H1 (cell line): Measurements from ENCODE around the gene SPN. TPM values are rescaled to one million over a fixed set of nuclear protein-coding genes. Genes with fewer than 3 reads are reported as not detected.

Experiments
- CTCF ChIA-PET: fragments of 300-600 bp; sonication (Branson Sonifier 250); formaldehyde crosslinking; loops from one replicate; lab custom pipeline; 2021; ENCODE audit not compliant: partially characterized antibody; lab: Charles Lee
- POLR2A ChIA-PET: fragments of 300-600 bp; sonication (Branson Sonifier 250); formaldehyde crosslinking; loops from one replicate; lab custom pipeline; 2021; ENCODE audit warnings: inconsistent platforms; ENCODE audit not compliant: partially characterized antibody; lab: Charles Lee
- DNase-seq, 2 experiments: peaks; one replicate each; pipeline versions ENCODE4 v3.0.0 to v3.0.0-alpha.2; 2010 to 2022; ENCODE audit warnings: low spot score in 2 of 2, low read depth in 1 of 2, mixed read lengths in 1 of 2
- FAIRE-seq: peaks from 2 replicates; lab custom pipeline; 2011; peaks lifted over from hg19 to GRCh38; lab: Jason Lieb, UNC
- H2AFZ ChIP-seq: 2 replicates; pipeline ENCODE4 v1.8.1; 2012; ENCODE audit warnings: low read length, inconsistent platforms
- H2AK5ac ChIP-seq: 2 replicates; pipeline ENCODE4 v1.6.1; 2013; ENCODE audit warnings: low read depth, low read length
- H2BK120ac ChIP-seq: replicated peaks from 2 replicates; pipeline ENCODE3; 2013; ENCODE audit warnings: low read depth, low read length, inconsistent platforms
- H2BK12ac ChIP-seq: 2 replicates; pipeline ENCODE4 v1.6.1; 2013; ENCODE audit warnings: low read depth, low read length
- H2BK15ac ChIP-seq: 2 replicates; pipeline ENCODE4 v1.6.1; 2013; ENCODE audit warnings: low read length
- H2BK20ac ChIP-seq: 2 replicates; pipeline ENCODE4 v1.6.1; 2013; ENCODE audit warnings: low read length
- H2BK5ac ChIP-seq: 2 replicates; pipeline ENCODE4 v1.6.1; 2013; ENCODE audit warnings: low read depth, low read length
- H3K14ac ChIP-seq: 2 replicates; pipeline ENCODE4 v1.6.1; 2013; ENCODE audit warnings: inconsistent platforms; ENCODE audit not compliant: insufficient read length
- H3K18ac ChIP-seq: 2 replicates; pipeline ENCODE4 v1.6.1; 2013; ENCODE audit warnings: low read length; ENCODE audit errors: extremely low read depth
- H3K23ac ChIP-seq: 2 replicates; pipeline ENCODE4 v1.6.1; 2013; ENCODE audit warnings: inconsistent platforms; ENCODE audit not compliant: insufficient read length
- H3K23me2 ChIP-seq: 2 replicates; pipeline ENCODE4 v1.6.1; 2013; ENCODE audit warnings: low read depth, low read length
- H3K27ac ChIP-seq: 2 replicates; pipeline ENCODE4 v1.6.1; 2011; ENCODE audit warnings: low read depth, low read length, inconsistent platforms
- H3K27me3 ChIP-seq, 4 experiments: replicated peaks in 1 of 4; 1 replicate in 1 of 4; 2 replicates in 3 of 4; pipeline versions ENCODE4 v1.6.1 to v1.8.1; 2011 to 2013; ENCODE audit warnings: low read length in 3 of 4, mild to moderate bottlenecking in 3 of 4, inconsistent platforms in 2 of 4, mixed read lengths in 2 of 4, moderate library complexity in 1 of 4; ENCODE audit not compliant: control insufficient read depth in 3 of 4, insufficient read depth in 3 of 4; ENCODE audit errors: extremely low read depth in 1 of 4
- H3K36me3 ChIP-seq, 4 experiments: 2 replicates each; pipeline versions ENCODE4 v1.6.1 to v1.8.1; 2011 to 2013; ENCODE audit warnings: mild to moderate bottlenecking in 4 of 4, low read length in 3 of 4, moderate library complexity in 2 of 4, control low read depth in 1 of 4, inconsistent platforms in 1 of 4; ENCODE audit not compliant: insufficient read depth in 4 of 4, control insufficient read depth in 2 of 4
- H3K4ac ChIP-seq: replicated peaks from 2 replicates; pipeline ENCODE3; 2013; ENCODE audit warnings: low read length, low read depth, mixed read lengths, inconsistent platforms; ENCODE audit not compliant: insufficient read length
- H3K4me1 ChIP-seq, 4 experiments: replicated peaks in 1 of 4; 1 replicate in 1 of 4; 2 replicates in 3 of 4; pipeline versions ENCODE4 v1.6.1 to v1.8.1; 2011 to 2013; ENCODE audit warnings: low read length in 3 of 4, inconsistent platforms in 2 of 4, mixed read lengths in 1 of 4; ENCODE audit not compliant: insufficient read depth in 4 of 4, control insufficient read depth in 3 of 4
- H3K4me2 ChIP-seq, 2 experiments: 2 replicates each; pipeline versions ENCODE4 v1.6.1 to v1.8.1; 2011 to 2013; ENCODE audit warnings: low read depth in 2 of 2, low read length in 2 of 2, control low read depth in 1 of 2, inconsistent platforms in 1 of 2, mild to moderate bottlenecking in 1 of 2; ENCODE audit not compliant: insufficient read depth in 1 of 2
- H3K4me3 ChIP-seq, 4 experiments: fragments of 200-600, 300-600 bp in 1 of 4; sonication (generic), shearing (Covaris generic), sonication (Bioruptor Twin) in 1 of 4; 2 replicates each; pipeline versions ENCODE4 v1.5.1 to v1.8.1; 2011 to 2016; ENCODE audit warnings: low read length in 4 of 4, low read depth in 3 of 4, control low read depth in 2 of 4, inconsistent platforms in 2 of 4, mild to moderate bottlenecking in 2 of 4, mixed read lengths in 1 of 4, moderate library complexity in 1 of 4; ENCODE audit not compliant: insufficient read depth in 2 of 4; ENCODE audit errors: extremely low read depth in 1 of 4
- H3K56ac ChIP-seq: replicated peaks from 2 replicates; pipeline ENCODE3; 2013; ENCODE audit warnings: low read depth, mild to moderate bottlenecking, mixed read lengths, low read length, inconsistent platforms; ENCODE audit not compliant: insufficient read length
- H3K79me1 ChIP-seq: 2 replicates; pipeline ENCODE4 v1.6.1; 2013; ENCODE audit warnings: low read depth, low read length, control low read depth
- H3K79me2 ChIP-seq, 2 experiments: 2 replicates each; pipeline versions ENCODE4 v1.6.1 to v1.8.1; 2012 to 2013; ENCODE audit warnings: low read length in 2 of 2, mild to moderate bottlenecking in 2 of 2, inconsistent platforms in 1 of 2; ENCODE audit not compliant: insufficient read depth in 2 of 2, control insufficient read depth in 1 of 2
- H3K9ac ChIP-seq, 4 experiments: replicated peaks in 1 of 4; 1 replicate in 1 of 4; 2 replicates in 3 of 4; pipeline versions ENCODE4 v1.6.1 to v1.8.1; 2011 to 2013; ENCODE audit warnings: low read depth in 3 of 4, low read length in 3 of 4, control low read depth in 2 of 4, mild to moderate bottlenecking in 2 of 4, moderate library complexity in 2 of 4, inconsistent platforms in 1 of 4; ENCODE audit errors: extremely low read depth in 1 of 4
- H3K9me3 ChIP-seq, 2 experiments: 2 replicates each; pipeline versions ENCODE4 v1.6.1 to v1.8.1; 2012 to 2013; ENCODE audit warnings: mild to moderate bottlenecking in 2 of 2, moderate library complexity in 2 of 2, control low read depth in 1 of 2, inconsistent platforms in 1 of 2, low read depth in 1 of 2, low read length in 1 of 2, mixed read lengths in 1 of 2; ENCODE audit not compliant: insufficient read depth in 2 of 2
- H4K20me1 ChIP-seq, 2 experiments: replicated peaks in 1 of 2; 2 replicates each; pipeline versions ENCODE3 to v1.8.1; 2011 to 2013; ENCODE audit warnings: inconsistent platforms in 2 of 2, low read length in 2 of 2, mild to moderate bottlenecking in 1 of 2; ENCODE audit not compliant: insufficient read depth in 2 of 2, control insufficient read depth in 1 of 2
- H4K5ac ChIP-seq: 2 replicates; pipeline ENCODE4 v1.6.1; 2013; ENCODE audit warnings: low read length, low read depth, mixed read lengths, inconsistent platforms; ENCODE audit not compliant: insufficient read length
- H4K8ac ChIP-seq: 2 replicates; pipeline ENCODE4 v1.8.0; 2013; ENCODE audit warnings: mild to moderate bottlenecking, moderate library complexity, low read length, inconsistent platforms; ENCODE audit not compliant: insufficient read depth; ENCODE audit errors: extremely low read depth
- H4K91ac ChIP-seq: replicated peaks from 2 replicates; pipeline ENCODE3; 2013; ENCODE audit warnings: low read length, mixed read lengths, inconsistent platforms; ENCODE audit not compliant: insufficient read length
- HDAC2 ChIP-seq, 2 experiments: fragments of 300-600 bp in 1 of 2; sonication (generic) in 1 of 2; IDR thresholded peaks; 2 replicates each; pipeline ENCODE4 v1.6.1; 2011 to 2012; ENCODE audit warnings: low read depth in 2 of 2, low read length in 2 of 2, mild to moderate bottlenecking in 2 of 2, moderate library complexity in 2 of 2, borderline replicate concordance in 1 of 2, inconsistent platforms in 1 of 2
- POLR2A ChIP-seq, 2 experiments: IDR thresholded peaks; 1 replicate in 1 of 2; 2 replicates in 1 of 2; pipeline ENCODE4 v1.6.1; 2011; ENCODE audit warnings: low read depth in 2 of 2, low read length in 2 of 2, mild to moderate bottlenecking in 2 of 2; ENCODE audit errors: control extremely low read depth in 1 of 2
- POLR2AphosphoS5 ChIP-seq: IDR thresholded peaks from 2 replicates; pipeline ENCODE4 v1.6.1; 2011; ENCODE audit warnings: low read depth, low read length
- POU5F1 ChIP-seq: IDR thresholded peaks from 2 replicates; pipeline ENCODE4 v1.6.1; 2011; ENCODE audit warnings: low read depth, mild to moderate bottlenecking, low read length, moderate library complexity
- RAD21 ChIP-seq, 2 experiments: IDR thresholded peaks in 1 of 2; conservative IDR thresholded peaks in 1 of 2; 2 replicates each; pipeline ENCODE4 v1.6.1; 2011; ENCODE audit warnings: low read depth in 2 of 2, low read length in 2 of 2, improper control_type of control experiment in 1 of 2, inconsistent platforms in 1 of 2, mild to moderate bottlenecking in 1 of 2, moderate library complexity in 1 of 2
- RXRA ChIP-seq: IDR thresholded peaks from 2 replicates; pipeline ENCODE4 v1.6.1; 2011; ENCODE audit warnings: low read depth, mild to moderate bottlenecking, low read length, moderate library complexity; ENCODE audit not compliant: insufficient read depth
- SRF ChIP-seq: IDR thresholded peaks from 2 replicates; pipeline ENCODE4 v1.6.1; 2011; ENCODE audit warnings: mild to moderate bottlenecking, low read depth, low read length, moderate library complexity
- TAF7 ChIP-seq: optimal IDR thresholded peaks from 2 replicates; pipeline ENCODE3; 2011; ENCODE audit warnings: low read depth, mild to moderate bottlenecking, inconsistent platforms, low read length, moderate library complexity, borderline replicate concordance
- TEAD4 ChIP-seq: IDR thresholded peaks from 2 replicates; pipeline ENCODE4 v1.6.1; 2012; ENCODE audit warnings: low read depth, low read length, inconsistent platforms, mixed read lengths
- WGBS, 2 experiments: shearing (Covaris generic) in 1 of 2; methylation state at CpG; one replicate each; pipeline versions ENCODE4 v1.1.6 to v1.1.7; 2013 to 2015; ENCODE audit warnings: low lambda C conversion rate in 2 of 2, mixed read lengths in 2 of 2, inconsistent platforms in 1 of 2, low coverage in 1 of 2, missing lambda C conversion rate in 1 of 2; ENCODE audit not compliant: insufficient replicate concordance in 2 of 2, insufficient coverage in 1 of 2, insufficient read length in 1 of 2; ENCODE audit errors: extremely low coverage in 1 of 2, missing lambda C conversion rate in 1 of 2; 5-methylcytosine and 5-hydroxymethylcytosine counted together
- polyA plus RNA-seq, 7 experiments: library from polyadenylated mRNA; depleted of rRNA in 3 of 7; stranded (reverse) in 5 of 7; unstranded in 2 of 7; fragments of >200 nt in 5 of 7; fragments of 200-250 nt in 2 of 7; gene quantifications; 1 replicate in 5 of 7; 2 replicates in 1 of 7; 4 replicates in 1 of 7; pipeline versions ENCODE4 v1.2.1 to v1.2.3, GENCODE V29; 2011 to 2013; ENCODE audit warnings: missing spikeins in 2 of 7, mixed read lengths in 2 of 7
- total RNA-seq: library from RNA; stranded (reverse); fragmentation: NEBNext Ultra II Directional; extraction: Animal tissue kit (Norgen Biotek cat#: 25700); gene quantifications from 2 replicates; pipeline ENCODE4 v1.2.1, GENCODE V29; 2021

SPN gene
- total and polyA plus RNA-seq, 2 of the 8 experiments (the other 6 are each of a cell fraction or from before 2014, with no cell fraction given): 1.5 to 1.8 TPM

DNA sequence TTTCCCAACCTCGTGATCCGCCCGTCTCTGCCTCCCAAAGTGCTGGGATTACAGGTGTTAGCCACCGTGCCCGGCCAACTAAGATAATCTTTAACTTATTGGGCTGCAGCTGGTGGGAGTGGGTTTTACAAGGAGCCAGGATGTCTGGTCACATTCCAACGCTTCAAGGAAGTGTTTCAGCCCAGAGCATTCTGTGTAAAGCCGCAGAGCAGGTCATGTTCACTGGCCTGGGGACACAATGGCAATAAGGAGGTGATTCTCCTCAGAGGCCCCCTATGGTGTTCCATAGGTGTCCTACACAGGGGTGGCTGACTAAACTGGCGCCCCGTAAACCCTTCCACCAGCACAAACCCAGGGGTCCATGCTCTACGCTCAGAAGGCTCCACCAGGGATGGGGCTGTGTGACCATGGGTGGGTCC is 17.1 kb downstream of the SPN start:
- Histone ChIP-seq H2BK120ac (peak overlapping the region; percentile 29), H3K4me1 (peaks cover 2 to 10% (median 8%) of the 10 kb centered on the region in 4 experiments), H3K9ac (peak overlapping the region in 1 of 4 experiments; percentile 25; a peak in 2 of 7 replicates), H3K79me1 (peaks cover 3% of the 10 kb centered on the region; the same call in 1 of the 2 replicates), H3K23me2 (peaks cover 6% of the 10 kb centered on the region; the same call in 1 of the 2 replicates), H3K9me3 (no peaks in the 10 kb centered on the region), H2AK5ac (0 out of 2 replicates have a peak overlapping the region, but pooled peaks have one; percentile 89), H3K4ac (peak overlapping the region; percentile 78), H2BK15ac (peak overlapping the region; percentile 72; the same call in 1 of the 2 replicates), H3K79me2 (peaks cover 0 to 46% of the 10 kb centered on the region in 2 experiments; a peak in 3 of 4 replicates), H3K56ac (peak overlapping the region; percentile 46), H2AFZ (no peak overlapping the region), H3K4me2 (peak overlapping the region; percentile 59 to 62), H4K5ac (peak overlapping the region; percentile 71), H3K36me3 (peaks cover 0 to 16% (median 1%) of the 10 kb centered on the region in 4 experiments; a peak in 2 of 8 replicates), H2BK12ac (peak overlapping the region; percentile 92), H4K91ac (peak overlapping the region; percentile 97), H4K20me1 (no peaks in the 10 kb centered on the region), H3K27me3 (no peaks in the 10 kb centered on the region), H3K18ac (peak overlapping the region; percentile 83), H4K8ac (peak overlapping the region; percentile 72; the same call in 1 of the 2 replicates), H3K14ac (no peak overlapping the region), H3K27ac (peak overlapping the region; percentile 89), H3K4me3 (peak overlapping the region; percentile 13 to 68 (median 22); a peak in 6 of 8 replicates), H3K23ac (no peak overlapping the region), H2BK20ac (peak overlapping the region; percentile 80; the same call in 1 of the 2 replicates), H2BK5ac (peak overlapping the region; percentile 93)
- no peak for TF ChIP-seq HDAC2 (IDR thresholded peaks at IDR 0.05; ENCODE audit: borderline replicate concordance in 1 of 2, low read depth in 2 of 2, low read length in 2 of 2)
- no peak for TF ChIP-seq TAF7
- no peak for TF ChIP-seq RXRA
- no peak for TF ChIP-seq SRF
- no peak for TF ChIP-seq TEAD4
- peak in 1 of 2 experiments; percentile 40; a peak in 1 of 3 replicates for TF ChIP-seq POLR2A (IDR thresholded peaks at IDR 0.05; ENCODE audit: control extremely low read depth in 1 of 2, low read depth in 2 of 2, low read length in 2 of 2)
- TF ChIP-seq RAD21 (IDR thresholded peaks at IDR 0.05 in 1 of 2, conservative IDR thresholded peaks at IDR 0.05 in 1 of 2; ENCODE audit: low read depth in 2 of 2, low read length in 2 of 2): no peak
- TF ChIP-seq POLR2AphosphoS5: 0 out of 2 replicates have a peak, but pooled peaks have one; percentile 29
- TF ChIP-seq POU5F1: no peak
- no peak for FAIRE-seq
- ChIA-PET CTCF (interaction anchor here (0.6 to 5.0 kb wide), 3 partner anchors 21 to 180 kb away, joined by 3 to 33 read pairs (median 3); no protein-coding TSS in a partner anchor), POLR2A (interaction anchor here (1.0 to 10.5 kb wide), 22 partner anchors 8 to 432 kb away, joined by 3 to 130 read pairs (median 10); no protein-coding TSS in a partner anchor)
- DNase-seq: no peak
- 81% methylated on average over 10 of the region's 10 CpGs; no CpG with 5 or more reads in 1 of the 2 experiments for WGBS, 2 experiments
